Neural crest cell (in vitro differentiated cells): Measurements from ENCODE around the gene SEMA3E. TPM values are rescaled to one million over a fixed set of nuclear protein-coding genes. Genes with fewer than 3 reads are reported as not detected.

Experiments used
- DNase-seq: peaks from one replicate; pipeline ENCODE4 v3.0.0; 2021; ENCODE audit warnings: low read depth, mixed read lengths, low spot score
- H3K27ac Mint-ChIP-seq: one replicate; pipeline ENCODE4 v1.8.0; 2021; ENCODE audit warnings: mild to moderate bottlenecking, mixed read lengths; ENCODE audit not compliant: unreplicated experiment
- H3K27me3 Mint-ChIP-seq: 2 replicates; pipeline ENCODE4 v1.8.0; 2021; ENCODE audit warnings: low read depth, mild to moderate bottlenecking, mixed read lengths
- H3K36me3 Mint-ChIP-seq: 2 replicates; pipeline ENCODE4 v1.8.0; 2021; ENCODE audit warnings: low read depth, mild to moderate bottlenecking, mixed read lengths
- H3K4me1 Mint-ChIP-seq: 2 replicates; pipeline ENCODE4 v1.8.0; 2021; ENCODE audit warnings: mixed read lengths
- H3K4me3 Mint-ChIP-seq: one replicate; pipeline ENCODE4 v1.8.0; 2021; ENCODE audit warnings: mild to moderate bottlenecking, mixed read lengths
- H3K9me3 Mint-ChIP-seq: 2 replicates; pipeline ENCODE4 v1.8.0; 2021; ENCODE audit warnings: mixed read lengths
- CTCF ChIP-seq: fragments of 200-600 bp; sonication (generic); conservative IDR thresholded peaks from 2 replicates; pipeline ENCODE4 v1.5.0; 2021; ENCODE audit warnings: antibody characterized with exemption, mild to moderate bottlenecking
- total RNA-seq: library from RNA; stranded (reverse); gene quantifications from 2 replicates; pipeline ENCODE4 v1.2.1, GENCODE V29; 2021

SEMA3E gene
- total RNA-seq, 1 donor from 2014 or later = 0.09 TPM

- no peak overlapping the region for H3K4me3 Mint-ChIP-seq
- H3K27me3 Mint-ChIP-seq = no peaks in the 10 kb centered on the region
- no peaks in the 10 kb centered on the region for H3K36me3 Mint-ChIP-seq
- no peaks in the 10 kb centered on the region for H3K9me3 Mint-ChIP-seq
- no peak for TF ChIP-seq CTCF
- DNase-seq = no peak
- no peak overlapping the region for H3K27ac Mint-ChIP-seq
- H3K4me1 Mint-ChIP-seq = no peaks in the 10 kb centered on the region
These were observed 67.1 kb downstream of the SEMA3E start for GRCh38 chr7:83581667-83582435.

DNA sequence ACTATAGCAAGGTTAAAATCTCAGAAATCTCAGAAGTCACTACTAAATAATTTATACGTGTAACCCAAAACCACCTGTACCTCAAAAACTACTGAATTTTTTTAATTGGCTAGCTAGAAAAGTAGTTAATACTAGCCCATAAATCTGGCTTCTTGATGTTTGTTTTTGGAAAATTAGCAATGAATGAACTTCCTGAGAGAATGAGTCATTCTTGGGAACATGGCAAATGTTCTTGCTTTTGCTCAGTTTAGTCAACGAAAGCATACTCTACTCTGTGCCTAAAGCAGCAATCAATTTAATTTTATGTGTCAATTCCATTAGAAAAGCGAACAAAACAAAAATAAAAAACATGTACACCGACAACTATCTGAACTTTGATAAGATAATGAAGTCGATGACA is 69.2 kb downstream of the SEMA3E start:
- H3K4me3 Mint-ChIP-seq = no peak overlapping the region
- H3K27me3 Mint-ChIP-seq = no peaks in the 10 kb centered on the region
- no peak for DNase-seq
- no peak for TF ChIP-seq CTCF
- no peaks in the 10 kb centered on the region for H3K4me1 Mint-ChIP-seq
- H3K9me3 Mint-ChIP-seq = no peaks in the 10 kb centered on the region
- H3K27ac Mint-ChIP-seq = no peak overlapping the region
- H3K36me3 Mint-ChIP-seq = no peaks in the 10 kb centered on the region

- Mint-ChIP-seq H3K27me3 (no peaks in the 10 kb centered on the region), H3K9me3 (no peaks in the 10 kb centered on the region), H3K27ac (no peak overlapping the region), H3K4me3 (no peak overlapping the region), H3K4me1 (no peaks in the 10 kb centered on the region), H3K36me3 (no peaks in the 10 kb centered on the region)
- DNase-seq = no peak
- TF ChIP-seq CTCF = no peak
These were observed 73.5 kb downstream of the SEMA3E start for GRCh38 chr7:83575436-83575835.

GRCh38 chr7:83574616-83575015 is 74.3 kb downstream of the SEMA3E start:
- DNase-seq = no peak
- Mint-ChIP-seq H3K9me3 (peaks cover 2% of the 10 kb centered on the region), H3K36me3 (peaks cover 1% of the 10 kb centered on the region), H3K27ac (no peak overlapping the region), H3K27me3 (no peaks in the 10 kb centered on the region), H3K4me1 (no peaks in the 10 kb centered on the region), H3K4me3 (no peak overlapping the region)
- TF ChIP-seq CTCF = no peak

DNA sequence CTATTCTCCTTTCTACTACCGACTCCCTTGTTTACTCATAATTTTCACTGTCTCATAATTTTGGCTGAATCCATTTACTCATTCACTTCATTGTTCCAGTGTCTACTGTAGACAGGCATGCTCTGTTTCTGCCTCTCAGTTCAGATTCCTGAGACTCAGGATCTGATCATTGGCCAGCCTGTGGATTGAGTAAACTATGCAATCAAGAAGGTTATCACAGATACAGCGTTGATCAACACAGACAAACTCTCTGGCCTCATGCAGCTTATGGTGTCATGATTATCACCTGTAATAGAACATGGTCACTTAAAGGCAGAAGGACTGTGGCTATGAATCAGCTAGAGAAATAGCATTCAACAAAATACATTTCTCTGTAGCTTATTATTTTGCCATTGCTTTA is 86.0 kb downstream of the SEMA3E start:
- H3K4me1 Mint-ChIP-seq = peaks cover 5% of the 10 kb centered on the region
- no peaks in the 10 kb centered on the region for H3K27me3 Mint-ChIP-seq
- no peak for DNase-seq
- no peak overlapping the region for H3K4me3 Mint-ChIP-seq
- no peaks in the 10 kb centered on the region for H3K36me3 Mint-ChIP-seq
- TF ChIP-seq CTCF = no peak
- no peak overlapping the region for H3K27ac Mint-ChIP-seq
- no peaks in the 10 kb centered on the region for H3K9me3 Mint-ChIP-seq
